ENCODE results near the gene VPS9D1. TPM values are rescaled to one million over a fixed set of nuclear protein-coding genes. Genes with fewer than 3 reads are reported as not detected.

VPS9D1 gene
- total RNA-seq, 5 donors from 2014 or later (not counting 1 experiment from before 2014, with no cell fraction given), result 15.5 to 28.8 (median 24.5) TPM

DNA sequence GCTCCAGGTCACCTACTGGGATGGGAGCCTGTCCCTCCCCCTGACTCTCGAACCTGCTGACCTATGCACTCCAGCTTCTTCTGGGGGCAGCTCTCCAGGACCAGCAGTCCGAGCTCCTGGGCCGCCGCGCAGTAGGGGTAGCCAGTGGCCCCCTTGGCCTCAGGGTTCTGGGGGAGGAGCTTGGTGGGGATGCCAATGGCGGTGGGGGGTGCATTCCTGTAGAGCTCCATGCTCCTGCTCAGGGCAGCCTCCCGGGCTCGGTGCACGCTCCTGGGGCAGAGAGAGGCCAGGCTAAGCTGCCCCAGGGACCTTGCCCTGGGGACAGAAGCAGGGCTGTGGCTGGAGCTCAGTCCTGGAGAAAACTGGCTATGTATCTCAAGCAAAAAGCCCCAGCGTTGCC lies 11.5 kb downstream of the VPS9D1 start:
- ChIA-PET POLR2A (no interaction called here), CTCF (interaction anchor here in 1 of 2 donors (1.1 kb wide), 1 partner anchor 151 kb away, joined by 3 read pairs; no protein-coding TSS in a partner anchor)
- Histone ChIP-seq H3K4me3 (ENCODE audit: control insufficient read depth in 1 of 2, extremely low read depth in 1 of 2, low read length in 1 of 2) (no peak overlapping the region), H3K27ac (ENCODE audit: low read length) (no peak overlapping the region), H3K27me3 (replicated peaks in 1 of 2; ENCODE audit: control insufficient read depth in 2 of 2, extremely low read depth in 1 of 2, insufficient read depth in 2 of 2, low read length in 1 of 2) (peaks cover 0 to 12% of the 10 kb centered on the region in 2 experiments), H3K9me3 (no peaks in the 10 kb centered on the region), H3K4me1 (ENCODE audit: control insufficient read depth in 1 of 2, extremely low read depth in 1 of 2, insufficient read depth in 2 of 2, low read length in 2 of 2) (peaks cover 0 to 31% of the 10 kb centered on the region in 2 experiments), H3K36me3 (ENCODE audit: control insufficient read depth in 2 of 2, extremely low read depth in 1 of 2, insufficient read depth in 1 of 2, low read length in 1 of 2) (no peaks in the 10 kb centered on the region)
- no peak overlapping the region for H3K4me3 Mint-ChIP-seq
- H3K9me3 Mint-ChIP-seq, result no peaks in the 10 kb centered on the region
- DNase-seq (no peak), ATAC-seq (replicated peaks in 1 of 4) (no peak)
- no peak overlapping the region for H3K27ac Mint-ChIP-seq
- H3K4me1 Mint-ChIP-seq, result peaks cover 5 to 11% (median 8%) of the 10 kb centered on the region in 3 donors
- WGBS (ENCODE audit: insufficient coverage), result 87% methylated on average over 6 of the region's 10 CpGs
- no peaks in the 10 kb centered on the region for H3K27me3 Mint-ChIP-seq
- H3K36me3 Mint-ChIP-seq, result no peaks in the 10 kb centered on the region

- H3K36me3 Mint-ChIP-seq, result no peaks in the 10 kb centered on the region
- no peak overlapping the region for H3K27ac Mint-ChIP-seq
- no peaks in the 10 kb centered on the region for H3K9me3 Mint-ChIP-seq
- no peaks in the 10 kb centered on the region for H3K9me3 ChIP-seq
- H3K4me3 ChIP-seq (ENCODE audit: control insufficient read depth in 1 of 2, extremely low read depth in 1 of 2, low read length in 1 of 2), result no peak overlapping the region
- H3K4me1 Mint-ChIP-seq, result peaks cover 5 to 11% (median 8%) of the 10 kb centered on the region in 3 donors
- no peak overlapping the region for H3K4me3 Mint-ChIP-seq
- H3K36me3 ChIP-seq (ENCODE audit: control insufficient read depth in 2 of 2, extremely low read depth in 1 of 2, insufficient read depth in 1 of 2, low read length in 1 of 2), result peaks cover 0 to 3% of the 10 kb centered on the region in 2 donors
- H3K4me1 ChIP-seq (ENCODE audit: control insufficient read depth in 1 of 2, extremely low read depth in 1 of 2, insufficient read depth in 2 of 2, low read length in 2 of 2), result peaks cover 0 to 31% of the 10 kb centered on the region in 2 experiments
- H3K27me3 ChIP-seq (replicated peaks in 1 of 2; ENCODE audit: control insufficient read depth in 2 of 2, extremely low read depth in 1 of 2, insufficient read depth in 2 of 2, low read length in 1 of 2), result peaks cover 0 to 12% of the 10 kb centered on the region in 2 experiments
- ChIA-PET CTCF (interaction anchor here (0.7 to 1.1 kb wide), 2 partner anchors 29 to 152 kb away, joined by 3 read pairs; no protein-coding TSS in a partner anchor), POLR2A (no interaction called here)
- H3K27ac ChIP-seq (ENCODE audit: low read length), result no peak overlapping the region
- ATAC-seq (replicated peaks in 1 of 4) (no peak), DNase-seq (no peak)
- WGBS (ENCODE audit: insufficient coverage), result 91% methylated on average over 17 of the region's 19 CpGs
- H3K27me3 Mint-ChIP-seq, result no peaks in the 10 kb centered on the region
These were observed 12.2 kb downstream of the VPS9D1 start for GRCh38 chr16:89708481-89708931.

- H3K4me1 Mint-ChIP-seq, result peaks cover 6 to 12% (median 8%) of the 10 kb centered on the region in 3 donors
- ChIA-PET POLR2A (no interaction called here), CTCF (no interaction called here)
- Histone ChIP-seq H3K4me3 (ENCODE audit: control insufficient read depth in 1 of 2, extremely low read depth in 1 of 2, low read length in 1 of 2) (no peak overlapping the region), H3K36me3 (ENCODE audit: control insufficient read depth in 2 of 2, extremely low read depth in 1 of 2, insufficient read depth in 1 of 2, low read length in 1 of 2) (peaks cover 0 to 4% of the 10 kb centered on the region in 2 donors), H3K27me3 (replicated peaks in 1 of 2; ENCODE audit: control insufficient read depth in 2 of 2, extremely low read depth in 1 of 2, insufficient read depth in 2 of 2, low read length in 1 of 2) (peaks cover 0 to 11% of the 10 kb centered on the region in 2 experiments), H3K27ac (ENCODE audit: low read length) (no peak overlapping the region), H3K9me3 (no peaks in the 10 kb centered on the region), H3K4me1 (ENCODE audit: control insufficient read depth in 1 of 2, extremely low read depth in 1 of 2, insufficient read depth in 2 of 2, low read length in 2 of 2) (peaks cover 0 to 35% of the 10 kb centered on the region in 2 experiments)
- 92% methylated on average over 7 of the region's 9 CpGs for WGBS (ENCODE audit: insufficient coverage)
- ATAC-seq (replicated peaks in 1 of 4) (no peak), DNase-seq (no peak)
- no peaks in the 10 kb centered on the region for H3K9me3 Mint-ChIP-seq
- no peak overlapping the region for H3K4me3 Mint-ChIP-seq
- no peaks in the 10 kb centered on the region for H3K27me3 Mint-ChIP-seq
- no peak overlapping the region for H3K27ac Mint-ChIP-seq
- H3K36me3 Mint-ChIP-seq, result no peaks in the 10 kb centered on the region
These were observed 13.0 kb downstream of the VPS9D1 start for GRCh38 chr16:89707695-89708094.

DNA sequence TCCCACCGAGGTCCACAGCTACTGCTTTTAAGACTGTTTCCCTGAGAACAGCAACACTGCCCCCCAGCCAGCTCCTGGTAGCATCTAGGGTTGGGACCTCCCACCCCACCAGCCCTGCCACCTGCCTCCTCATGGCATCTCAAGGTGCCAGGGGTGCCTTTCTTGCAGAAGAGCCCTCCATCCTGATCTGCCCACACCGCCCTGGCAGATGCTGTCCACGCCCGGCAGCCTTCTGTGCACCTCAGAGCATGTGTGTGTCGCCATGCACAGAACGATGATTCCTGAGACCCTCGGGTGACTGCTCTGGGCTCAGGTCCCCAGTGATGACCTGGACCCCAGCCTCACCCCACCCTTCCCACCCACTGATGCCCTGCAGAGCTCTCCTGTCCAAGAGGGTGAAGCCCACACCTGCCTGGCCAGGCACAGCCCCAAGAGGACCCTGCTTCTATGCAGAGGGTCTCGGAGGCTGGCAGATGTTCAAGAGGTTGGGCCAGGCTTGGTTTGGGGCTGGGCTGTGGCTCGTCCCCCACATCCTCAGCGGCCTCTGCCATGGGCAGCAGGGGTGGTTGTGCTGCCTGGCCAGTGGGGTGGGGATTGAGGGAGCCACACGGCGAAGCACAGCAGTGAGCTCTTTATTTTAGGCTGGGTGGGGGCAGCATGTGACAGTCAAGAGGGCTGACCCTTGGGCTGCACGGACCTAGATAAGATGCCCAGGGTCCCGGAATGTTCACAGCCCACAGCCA lies 14.0 kb downstream of the VPS9D1 start:
- no peaks in the 10 kb centered on the region for H3K36me3 Mint-ChIP-seq
- H3K27me3 Mint-ChIP-seq, result no peaks in the 10 kb centered on the region
- no peak overlapping the region for H3K4me3 ChIP-seq (ENCODE audit: control insufficient read depth in 1 of 2, extremely low read depth in 1 of 2, low read length in 1 of 2)
- H3K4me1 ChIP-seq (ENCODE audit: control insufficient read depth in 1 of 2, extremely low read depth in 1 of 2, insufficient read depth in 2 of 2, low read length in 2 of 2), result peaks cover 2 to 33% of the 10 kb centered on the region in 2 experiments
- CTCF ChIA-PET, result interaction anchor here (0.6 to 2.1 kb wide), 19 partner anchors 17 to 204 kb away, joined by 3 to 17 read pairs (median 5); partner anchors contain the start of gene TCF25 (in 1 of the 2)
- H3K9me3 Mint-ChIP-seq, result no peaks in the 10 kb centered on the region
- DNase-seq (no peak), ATAC-seq (replicated peaks in 1 of 4) (no peak)
- H3K4me3 Mint-ChIP-seq, result no peak overlapping the region
- POLR2A ChIA-PET, result interaction anchor here in 1 of 2 donors (0.6 to 1.1 kb wide), 2 partner anchors 55 to 203 kb away, joined by 3 to 5 read pairs; no protein-coding TSS in a partner anchor
- H3K9me3 ChIP-seq, result no peaks in the 10 kb centered on the region
- WGBS (ENCODE audit: insufficient coverage), result 87% methylated on average over 10 of the region's 14 CpGs
- H3K27me3 ChIP-seq (replicated peaks in 1 of 2; ENCODE audit: control insufficient read depth in 2 of 2, extremely low read depth in 1 of 2, insufficient read depth in 2 of 2, low read length in 1 of 2), result peaks cover 0 to 3% of the 10 kb centered on the region in 2 experiments
- peaks cover 0 to 4% of the 10 kb centered on the region in 2 donors for H3K36me3 ChIP-seq (ENCODE audit: control insufficient read depth in 2 of 2, extremely low read depth in 1 of 2, insufficient read depth in 1 of 2, low read length in 1 of 2)
- peaks cover 8 to 15% (median 12%) of the 10 kb centered on the region in 3 donors for H3K4me1 Mint-ChIP-seq
- H3K27ac ChIP-seq (ENCODE audit: low read length), result no peak overlapping the region
- H3K27ac Mint-ChIP-seq, result no peak overlapping the region

DNA sequence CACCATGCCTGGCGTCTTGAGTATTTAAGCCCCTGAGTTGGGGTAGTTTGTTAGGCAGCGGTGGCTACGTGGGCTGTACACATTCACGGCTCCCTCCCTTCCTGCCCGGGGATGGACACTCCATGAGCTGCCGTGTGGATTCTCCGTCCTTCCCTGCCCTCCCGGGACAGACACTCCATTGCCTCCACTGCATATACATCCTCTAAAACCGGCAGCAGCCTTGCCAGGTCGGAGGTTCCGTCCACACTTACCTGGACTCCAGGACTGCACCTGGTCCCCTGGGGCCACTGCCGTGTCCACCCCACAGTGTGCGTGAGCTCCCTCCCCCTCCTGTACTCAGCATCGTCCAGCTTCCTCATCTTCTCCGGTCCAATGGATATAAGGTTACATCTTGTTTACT lies 15.7 kb downstream of the VPS9D1 start:
- Mint-ChIP-seq H3K36me3 (no peaks in the 10 kb centered on the region), H3K9me3 (no peaks in the 10 kb centered on the region), H3K27me3 (no peaks in the 10 kb centered on the region), H3K4me3 (no peak overlapping the region), H3K4me1 (peaks cover 10 to 19% (median 15%) of the 10 kb centered on the region in 3 donors), H3K27ac (no peak overlapping the region)
- H3K36me3 ChIP-seq (ENCODE audit: control insufficient read depth in 2 of 2, extremely low read depth in 1 of 2, insufficient read depth in 1 of 2, low read length in 1 of 2), result peaks cover 0 to 4% of the 10 kb centered on the region in 2 donors
- CTCF ChIA-PET, result interaction anchor here in 1 of 2 donors (1.2 to 2.1 kb wide), 4 partner anchors 20 to 155 kb away, joined by 3 to 17 read pairs (median 10); no protein-coding TSS in a partner anchor
- no peak overlapping the region for H3K27ac ChIP-seq (ENCODE audit: low read length)
- DNase-seq (no peak), ATAC-seq (replicated peaks in 1 of 4) (no peak)
- H3K27me3 ChIP-seq (replicated peaks in 1 of 2; ENCODE audit: control insufficient read depth in 2 of 2, extremely low read depth in 1 of 2, insufficient read depth in 2 of 2, low read length in 1 of 2), result peaks cover 0 to 3% of the 10 kb centered on the region in 2 experiments
- POLR2A ChIA-PET, result no interaction called here
- H3K4me3 ChIP-seq (ENCODE audit: control insufficient read depth in 1 of 2, extremely low read depth in 1 of 2, low read length in 1 of 2), result no peak overlapping the region
- 92% methylated on average over 4 of the region's 15 CpGs for WGBS (ENCODE audit: insufficient coverage)
- no peaks in the 10 kb centered on the region for H3K9me3 ChIP-seq
- peaks cover 2 to 33% of the 10 kb centered on the region in 2 experiments for H3K4me1 ChIP-seq (ENCODE audit: control insufficient read depth in 1 of 2, extremely low read depth in 1 of 2, insufficient read depth in 2 of 2, low read length in 2 of 2)

DNA sequence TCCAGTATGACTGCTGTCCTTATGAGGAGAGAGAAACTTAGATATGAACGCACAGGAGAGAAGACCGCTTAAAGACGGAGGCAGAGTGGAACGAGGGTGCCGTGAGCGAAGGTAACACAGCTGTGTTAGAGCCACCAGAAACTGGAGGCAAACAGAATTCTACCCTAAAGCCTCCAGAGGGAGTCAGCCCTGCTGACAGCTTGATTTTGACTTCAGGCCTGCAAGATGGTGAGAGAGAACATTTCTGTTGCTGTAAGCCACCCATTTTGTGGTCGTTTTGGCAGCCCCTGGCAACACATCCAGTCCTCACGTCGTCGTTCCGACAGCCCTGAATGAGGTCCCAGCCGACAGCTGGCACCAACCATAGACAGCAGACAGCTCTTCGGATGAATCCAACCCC lies 16.4 kb downstream of the VPS9D1 start:
- Histone ChIP-seq H3K4me3 (ENCODE audit: control insufficient read depth in 1 of 2, extremely low read depth in 1 of 2, low read length in 1 of 2) (no peak overlapping the region), H3K27me3 (replicated peaks in 1 of 2; ENCODE audit: control insufficient read depth in 2 of 2, extremely low read depth in 1 of 2, insufficient read depth in 2 of 2, low read length in 1 of 2) (peaks cover 0 to 3% of the 10 kb centered on the region in 2 experiments), H3K9me3 (no peaks in the 10 kb centered on the region), H3K36me3 (ENCODE audit: control insufficient read depth in 2 of 2, extremely low read depth in 1 of 2, insufficient read depth in 1 of 2, low read length in 1 of 2) (peaks cover 0 to 4% of the 10 kb centered on the region in 2 donors), H3K27ac (ENCODE audit: low read length) (no peak overlapping the region), H3K4me1 (ENCODE audit: control insufficient read depth in 1 of 2, extremely low read depth in 1 of 2, insufficient read depth in 2 of 2, low read length in 2 of 2) (peaks cover 4 to 38% of the 10 kb centered on the region in 2 experiments)
- peaks cover 13 to 23% (median 18%) of the 10 kb centered on the region in 3 donors for H3K4me1 Mint-ChIP-seq
- ATAC-seq (replicated peaks in 1 of 4) (no peak), DNase-seq (no peak)
- 91% methylated on average over 7 of the region's 13 CpGs for whole genome bisulfite sequencing (ENCODE audit: insufficient coverage)
- no peaks in the 10 kb centered on the region for H3K36me3 Mint-ChIP-seq
- no peaks in the 10 kb centered on the region for H3K9me3 Mint-ChIP-seq
- ChIA-PET CTCF (interaction anchor here in 1 of 2 donors (1.2 kb wide), 1 partner anchor 20 kb away, joined by 3 read pairs; no protein-coding TSS in a partner anchor), POLR2A (interaction anchor here in 1 of 2 donors (0.6 to 0.7 kb wide), 3 partner anchors 58 to 1000 kb away, joined by 3 to 7 read pairs (median 3); no protein-coding TSS in a partner anchor)
- no peak overlapping the region for H3K4me3 Mint-ChIP-seq
- no peaks in the 10 kb centered on the region for H3K27me3 Mint-ChIP-seq
- H3K27ac Mint-ChIP-seq, result no peak overlapping the region

Measured in T-cell (primary cell).